SHP77 treated with DMSO at 0.1 percent for 48 hours (cell line): ENCODE measurements around the gene BBS2.
"Not testable (repeated sequence)": the region's sequence is repeated elsewhere in the genome, so short reads cannot be mapped to it uniquely, and the experiment has no call there.

ENCODE experiments used
- DNase-seq: peaks from one replicate; lab custom pipeline; 2025; lab: John Stamatoyannopoulos, UW

Gene BBS2

DNA sequence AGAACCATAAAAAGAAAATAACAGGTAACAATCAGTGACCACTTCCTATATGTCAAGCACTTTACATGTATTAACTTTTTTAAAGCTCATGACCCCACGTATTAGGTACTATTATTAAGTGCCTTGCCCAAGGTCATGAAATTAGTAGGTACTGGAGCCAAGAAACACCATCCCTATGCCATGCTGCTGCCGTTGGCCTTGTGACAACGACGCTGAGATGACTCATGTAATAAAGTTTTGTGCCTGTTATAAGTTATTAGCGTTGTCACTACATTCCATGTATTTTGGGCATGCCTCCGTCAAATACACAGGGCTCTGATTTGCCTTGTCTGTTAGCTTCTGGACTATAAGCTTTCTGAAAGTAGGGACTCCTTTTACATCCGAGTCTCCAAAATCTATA is 1.4 kb downstream of the BBS2 start:
- DNase-seq: no peak

DNA sequence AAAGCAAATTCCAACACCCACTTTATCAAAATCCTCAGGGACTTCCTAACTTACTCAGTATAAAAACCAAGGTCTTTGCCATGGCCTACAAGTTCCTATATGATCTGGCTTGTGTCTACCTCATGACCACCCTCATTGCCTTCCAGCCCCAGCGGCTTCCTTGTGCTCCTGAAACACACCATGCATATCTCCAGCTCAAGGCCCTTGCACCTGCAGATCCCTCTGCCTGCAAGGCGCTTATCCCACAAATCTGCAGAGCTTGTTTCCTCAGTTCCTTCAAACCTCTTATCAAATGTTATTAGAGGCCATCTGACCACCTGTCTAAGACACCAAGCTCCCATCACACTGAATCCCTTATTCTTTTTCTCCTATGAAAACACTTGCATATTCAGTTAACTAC is 2.6 kb downstream of the BBS2 start:
- no peak for DNase-seq

DNA sequence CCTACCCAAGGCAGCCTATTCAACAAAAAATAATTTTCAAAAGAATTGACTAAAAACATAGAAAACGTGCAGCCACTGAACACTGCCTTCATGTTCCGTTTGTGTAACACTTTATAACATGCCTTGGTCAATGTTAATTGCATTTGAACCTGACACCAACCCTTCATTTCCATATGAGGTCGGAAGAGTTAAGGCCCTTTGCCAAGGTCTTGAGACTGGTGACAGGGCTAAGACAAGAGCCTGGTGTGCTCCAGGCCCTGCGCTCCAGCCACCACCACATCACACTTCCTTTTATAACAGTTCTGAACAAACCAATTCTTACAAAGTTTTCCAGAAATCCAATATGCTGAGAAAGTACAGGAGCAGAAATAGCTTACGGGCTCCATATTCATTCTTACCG is 4.2 kb downstream of the BBS2 start:
- no peak for DNase-seq

DNA sequence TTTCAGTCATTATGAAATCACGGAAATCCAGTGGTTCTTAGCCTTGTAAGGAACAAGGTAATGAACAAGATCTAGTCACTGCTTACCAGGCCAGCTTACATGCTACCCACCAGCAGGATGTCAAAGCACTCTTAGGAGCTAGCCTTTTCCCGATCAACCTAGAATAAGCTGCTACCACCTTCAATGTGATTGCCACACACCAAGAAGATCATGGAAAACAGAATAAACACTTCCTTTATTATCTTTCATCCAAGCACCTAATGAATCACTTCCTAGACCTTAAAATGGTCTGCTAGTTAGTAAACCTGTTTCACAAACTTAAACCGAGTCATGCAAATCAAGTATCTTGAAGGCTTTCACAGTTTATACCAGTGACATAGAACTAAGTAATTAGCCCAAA is 5.0 kb downstream of the BBS2 start:
- DNase-seq: no peak

DNA sequence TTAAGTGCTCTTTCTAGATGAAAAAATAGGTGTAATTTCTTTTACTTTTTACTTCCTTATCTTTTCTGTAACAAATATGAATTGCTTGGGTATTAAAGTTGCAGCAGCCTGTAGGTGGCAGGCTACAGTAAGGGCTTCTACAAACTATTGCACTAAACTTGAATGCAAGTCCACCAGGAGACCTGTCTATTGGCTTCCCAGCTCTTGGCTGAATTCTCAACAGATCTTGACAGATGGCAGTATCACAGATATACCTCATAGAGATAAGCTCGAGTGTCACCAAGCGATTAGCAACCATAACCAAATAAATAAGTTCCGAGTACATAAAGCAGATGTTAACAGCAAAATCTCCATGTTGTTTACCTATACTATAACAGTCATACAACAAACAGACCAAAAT is 5.9 kb downstream of the BBS2 start:
- DNase-seq: peak; percentile 13

DNA sequence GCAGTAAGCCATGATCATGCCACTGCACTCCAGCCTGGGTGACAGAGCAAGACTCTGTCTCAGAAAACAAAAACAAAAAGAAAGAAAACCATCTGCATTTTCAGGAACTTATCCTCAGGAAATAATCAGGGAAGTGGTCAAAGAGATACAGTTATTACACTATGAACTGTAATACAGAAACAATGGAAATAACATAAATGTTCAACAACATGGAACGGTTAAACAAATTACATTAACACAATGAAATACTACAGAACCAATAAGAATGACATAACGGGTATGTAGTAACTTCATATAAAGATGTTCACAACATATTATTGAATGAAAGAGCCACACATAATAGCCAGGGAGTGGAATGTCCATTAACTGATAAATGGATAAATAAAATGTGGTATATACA is 6.7 kb downstream of the BBS2 start:
- no peak for DNase-seq

DNA sequence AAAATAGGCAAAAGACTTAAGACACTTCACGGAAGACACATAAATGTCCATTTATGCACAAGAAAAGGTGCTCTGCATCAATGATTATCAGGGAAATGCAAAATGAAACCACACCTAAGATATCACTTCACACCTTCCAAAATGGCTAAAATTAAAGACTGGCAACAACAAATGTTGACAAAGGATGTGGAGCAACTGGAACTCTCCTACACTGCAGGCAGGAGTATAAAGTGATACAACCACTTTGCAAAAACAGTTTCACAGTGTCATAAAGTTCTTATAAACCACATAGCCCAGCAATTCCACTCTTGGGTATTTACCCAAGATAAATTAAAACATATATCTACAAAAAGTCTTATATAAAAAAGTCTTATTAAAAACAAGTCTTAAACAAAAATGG is 7.8 kb downstream of the BBS2 start:
- no peak for DNase-seq

DNA sequence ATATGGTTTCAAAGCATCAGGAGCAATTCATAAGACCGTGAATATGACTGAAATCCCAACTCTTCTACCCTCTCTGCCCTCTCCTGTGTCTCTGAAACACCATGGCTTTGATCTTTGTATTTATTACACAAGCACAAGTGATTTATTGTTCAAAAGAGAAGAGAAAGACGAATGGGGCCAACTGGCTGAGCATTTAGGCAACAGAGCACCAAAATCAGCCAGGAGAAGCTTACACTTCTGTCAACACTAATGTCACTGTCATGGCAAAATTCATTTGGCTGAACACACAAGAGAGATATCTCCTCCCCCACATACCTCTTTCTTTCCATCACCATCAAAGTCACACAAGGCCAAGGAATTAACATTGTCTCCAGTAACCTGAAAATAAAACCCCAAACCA is 9.3 kb downstream of the BBS2 start:
- no peak for DNase-seq

DNA sequence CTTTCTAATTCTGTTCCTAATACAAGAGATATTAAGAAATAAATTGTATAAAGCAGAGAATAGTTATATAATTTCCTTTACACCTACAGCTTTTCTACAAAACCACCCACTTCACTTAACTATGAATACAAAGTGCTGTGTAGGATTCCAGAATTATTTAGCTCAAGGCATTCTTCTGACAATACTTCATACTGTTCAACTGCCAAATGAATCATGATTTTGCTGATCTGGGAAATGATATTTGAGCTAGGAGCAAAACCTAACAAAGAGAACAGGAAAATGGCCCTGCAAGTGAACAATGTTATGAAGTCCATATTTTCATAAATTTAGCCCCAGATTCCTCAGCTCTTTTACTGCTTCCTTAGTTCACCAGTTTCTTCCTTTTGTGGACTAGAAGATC is 12.9 kb downstream of the BBS2 start:
- no peak for DNase-seq

DNA sequence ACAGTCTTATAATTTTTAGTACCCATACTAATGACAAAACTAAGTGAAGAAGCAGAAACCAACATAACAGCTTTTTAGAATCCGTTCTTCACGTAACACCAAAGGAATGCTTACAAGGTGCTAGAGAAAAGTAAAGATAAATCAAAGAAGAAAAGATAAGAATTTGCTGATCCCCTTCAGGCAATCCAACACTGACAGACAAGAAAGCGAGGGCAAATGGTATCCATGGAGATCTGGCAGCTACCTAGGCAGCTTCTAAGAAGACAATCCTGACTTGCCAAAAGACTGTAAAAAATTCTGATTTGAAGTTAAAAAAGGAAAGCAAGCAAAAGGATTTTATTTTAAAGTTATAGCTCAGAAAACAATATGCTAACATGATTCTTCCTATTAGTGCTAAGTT is 14.6 kb downstream of the BBS2 start:
- no peak for DNase-seq

DNA sequence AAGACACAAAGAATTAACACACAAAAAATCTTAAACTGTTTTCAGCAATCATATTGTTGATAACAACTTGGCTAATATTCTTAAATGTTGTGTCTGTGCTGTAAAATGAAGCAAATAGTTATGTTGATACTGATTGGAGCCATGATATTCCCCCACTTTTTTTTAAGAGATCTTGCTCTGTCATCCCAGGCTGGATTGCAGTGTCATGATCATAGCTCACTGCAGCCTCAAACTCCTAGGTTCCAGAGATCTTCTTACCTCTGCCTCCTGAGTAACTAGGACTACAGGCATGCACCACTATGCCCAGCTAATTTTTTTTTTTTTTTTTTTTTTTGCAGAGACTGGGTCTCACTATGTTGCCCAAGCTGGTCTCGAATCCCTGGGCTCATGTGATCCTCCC is 26.0 kb downstream of the BBS2 start:
- DNase-seq: no peak

DNA sequence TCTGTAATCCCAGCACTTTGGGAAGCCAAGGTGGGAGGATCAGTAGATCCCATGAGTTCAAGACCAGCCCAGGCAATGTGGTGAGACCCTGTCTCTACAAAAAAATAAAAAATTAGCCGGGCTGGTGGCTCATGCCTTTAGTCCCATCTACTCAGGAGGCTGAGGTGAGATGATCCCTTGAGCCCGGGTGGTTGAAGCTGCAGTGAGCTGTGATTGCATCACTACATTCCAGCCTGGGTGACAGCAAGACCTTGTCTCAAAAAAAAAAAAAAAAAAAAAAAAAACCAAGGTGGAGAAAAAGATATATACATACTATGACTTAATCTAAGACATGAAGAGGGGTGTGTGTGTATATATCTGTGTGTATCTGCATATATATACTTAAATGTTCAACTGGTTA is 26.7 kb downstream of the BBS2 start:
- no peak for DNase-seq

DNA sequence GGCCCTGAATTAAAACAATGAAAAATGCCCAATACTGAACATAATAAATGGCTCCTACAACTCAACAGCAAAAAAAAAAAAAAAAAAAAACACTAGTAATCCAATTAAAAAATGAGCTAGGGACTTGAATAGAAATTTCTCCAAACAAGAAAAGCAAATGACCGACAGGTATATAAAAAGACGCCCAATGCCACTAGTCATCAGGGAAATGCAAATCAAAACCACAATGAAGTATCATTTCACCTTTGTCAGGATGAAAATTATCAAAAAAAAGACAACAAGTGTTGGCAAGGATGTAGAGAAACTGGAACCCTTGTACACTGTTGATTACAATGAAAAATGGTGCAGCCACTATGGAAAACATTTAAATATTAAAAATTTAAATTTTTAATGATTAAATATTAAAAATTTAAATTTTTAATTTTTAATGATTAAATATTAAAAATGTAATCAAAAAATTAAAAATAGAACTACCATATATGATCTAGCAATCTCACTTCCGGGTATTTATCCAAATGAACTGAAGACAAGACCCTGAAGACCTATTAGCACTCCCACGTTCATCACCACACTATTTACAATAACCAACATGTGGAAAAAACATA is 28.1 kb downstream of the BBS2 start:
- no peak for DNase-seq

DNA sequence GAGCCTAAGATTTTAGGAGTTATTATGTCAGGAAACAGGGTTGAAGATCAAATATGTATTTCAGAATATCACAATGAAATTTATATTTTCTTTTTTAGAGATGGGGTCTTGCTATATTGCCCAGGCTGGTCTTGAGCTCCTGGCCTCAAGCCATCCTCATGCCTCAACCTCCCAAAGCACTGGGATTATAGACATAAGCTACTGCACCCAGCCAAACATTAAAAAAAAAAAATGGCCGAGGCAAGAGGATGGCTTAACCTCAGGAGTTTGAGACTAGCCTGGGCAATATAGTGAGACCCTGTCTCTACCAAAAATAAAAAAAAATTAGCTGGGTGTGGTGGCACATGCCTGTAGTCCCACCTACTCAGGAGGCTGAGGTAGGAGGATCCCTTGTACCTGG is 31.0 kb downstream of the BBS2 start:
- not testable (repeated sequence) for DNase-seq

DNA sequence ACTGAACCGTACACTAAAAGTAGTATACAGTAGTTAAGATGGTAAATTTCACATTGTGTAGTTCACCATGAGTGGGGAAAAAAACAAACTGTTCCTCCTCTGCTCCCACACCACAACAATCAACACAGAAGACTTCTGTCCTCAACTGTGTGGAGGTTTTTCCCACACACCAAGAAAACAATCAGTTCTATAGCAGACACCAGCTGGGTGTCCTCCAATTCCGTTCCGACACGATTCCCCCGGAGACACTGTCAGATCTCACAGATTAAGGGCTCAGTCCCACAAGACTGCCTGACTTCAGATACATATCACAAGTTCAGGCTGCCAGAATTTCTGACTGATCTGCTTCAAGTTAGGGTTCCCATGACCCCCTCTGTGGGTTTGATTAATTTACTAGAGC is 31.8 kb downstream of the BBS2 start:
- DNase-seq: no peak

DNA sequence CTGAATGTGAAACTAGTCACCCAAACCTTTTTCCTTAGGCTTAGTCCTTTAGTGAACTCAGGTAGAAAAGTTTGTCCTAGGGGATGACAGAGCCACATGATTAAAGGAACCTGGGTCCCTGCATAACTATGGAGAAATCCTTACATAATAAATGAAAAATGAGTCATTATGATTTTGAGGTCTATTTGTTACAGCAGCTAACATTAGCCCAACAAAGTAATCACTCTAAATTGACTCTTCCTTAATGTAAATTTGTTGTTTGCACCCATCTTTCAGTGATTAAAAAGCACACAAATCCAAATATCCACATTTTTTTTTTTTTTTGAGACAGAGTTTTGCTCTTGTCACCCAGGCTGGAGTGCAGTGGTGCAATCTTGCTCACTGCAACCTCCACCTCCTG is 36.4 kb downstream of the BBS2 start:
- DNase-seq: no peak

DNA sequence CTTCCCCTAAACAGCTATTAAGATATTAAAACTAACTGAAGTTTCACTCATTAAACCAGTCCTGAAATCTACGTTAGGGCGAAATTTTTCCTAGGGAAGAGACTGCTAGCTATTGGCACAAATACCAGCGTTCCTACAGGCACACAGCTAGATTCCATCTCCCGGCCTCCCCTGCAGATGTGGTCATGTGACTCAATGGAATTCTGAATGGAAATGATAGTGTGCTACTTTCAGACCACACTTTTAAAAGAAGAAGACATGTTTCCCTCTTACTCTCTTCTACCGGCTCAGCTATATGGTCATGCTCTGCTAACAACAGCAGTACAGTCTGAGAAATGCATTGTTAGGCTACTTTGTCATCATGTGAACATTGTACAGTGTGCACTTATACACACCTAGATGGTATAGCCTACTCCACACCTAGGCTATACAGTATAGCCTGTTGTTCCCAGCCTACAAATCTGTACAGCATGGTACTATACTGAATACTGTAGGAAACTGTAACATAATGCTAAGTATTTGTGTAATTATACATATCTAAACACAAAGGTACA is 37.1 kb downstream of the BBS2 start:
- no peak for DNase-seq

DNA sequence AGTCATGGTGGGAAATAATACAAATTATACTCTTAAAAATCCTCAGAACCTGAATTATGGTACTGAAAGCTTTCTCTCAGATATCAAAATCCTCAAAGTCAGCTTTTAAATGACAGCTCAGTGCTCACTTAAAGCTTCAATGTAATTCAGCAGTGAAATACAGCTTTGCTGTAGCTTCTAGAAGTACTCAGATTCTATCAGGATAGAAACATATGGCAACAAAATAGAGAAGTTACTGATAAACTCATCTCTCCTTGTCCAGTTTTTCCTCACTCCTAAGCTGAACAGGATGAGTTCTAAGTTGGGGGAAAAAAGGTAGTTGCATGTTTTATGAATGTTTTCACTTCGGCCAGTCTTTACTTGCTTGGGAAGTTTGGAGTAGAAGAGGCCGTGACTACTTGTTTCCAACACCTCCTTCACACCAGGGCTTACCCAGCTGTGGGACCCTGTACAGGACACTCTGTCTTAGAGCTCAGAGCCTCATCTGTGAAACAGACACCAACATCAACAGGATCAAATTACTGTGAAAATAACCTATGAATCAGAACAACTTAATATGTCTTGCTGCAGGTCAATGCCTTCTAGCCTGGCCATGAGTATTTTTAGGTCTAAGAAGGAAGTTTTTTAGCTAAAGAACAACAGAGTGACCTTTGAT is 38.2 kb downstream of the BBS2 start:
- no peak for DNase-seq

DNA sequence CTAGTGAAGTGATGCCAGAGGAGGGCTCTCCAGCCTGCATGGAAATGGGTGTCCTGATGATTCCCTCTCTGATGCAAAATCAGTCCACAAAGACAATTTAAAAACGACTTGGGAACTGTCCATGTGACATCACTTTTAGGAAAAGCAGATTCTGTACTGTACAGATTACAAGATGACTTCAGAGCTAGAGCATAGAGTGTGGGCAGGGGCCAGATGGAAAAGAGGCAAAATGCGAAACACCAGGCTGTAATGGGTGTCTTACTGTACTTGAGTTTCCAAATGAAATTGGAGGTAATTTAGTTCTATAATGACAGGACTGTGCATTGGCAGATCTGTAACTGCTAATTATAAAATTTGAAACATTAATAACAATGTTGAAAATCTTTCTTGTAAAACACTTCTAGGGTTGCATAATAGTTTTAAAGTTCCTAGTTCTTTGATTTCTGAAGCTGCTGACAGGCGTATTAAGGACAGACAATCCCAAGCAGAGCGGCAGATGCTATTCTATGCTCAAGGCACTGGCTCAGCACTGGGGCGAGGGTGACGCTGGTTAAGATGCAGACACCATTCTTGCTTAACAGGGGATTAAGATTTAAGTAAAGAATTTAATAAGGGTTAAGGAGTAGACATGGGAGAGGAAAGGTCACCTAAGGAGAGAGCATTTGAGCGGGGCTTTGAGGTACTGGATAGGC is 38.9 kb downstream of the BBS2 start:
- no peak for DNase-seq

DNA sequence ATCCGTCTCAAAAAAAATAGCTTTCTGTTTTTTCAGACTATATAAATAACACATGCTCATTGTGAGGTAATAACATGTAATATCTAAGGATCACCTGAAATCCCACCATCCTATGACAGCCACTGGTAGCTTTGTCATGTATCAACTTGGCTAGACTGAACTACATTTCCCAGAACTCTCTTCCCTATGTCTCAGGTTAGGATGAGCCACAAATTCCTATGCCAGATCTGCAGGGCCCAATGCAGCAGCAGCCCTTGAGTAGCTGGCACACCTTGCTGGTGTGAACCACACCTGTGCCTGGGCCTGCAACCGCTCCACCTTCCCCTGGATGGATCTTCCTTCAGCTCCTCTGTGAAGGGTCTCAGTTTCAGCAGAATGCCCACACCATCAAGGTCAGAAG is 40.4 kb downstream of the BBS2 start:
- DNase-seq: no peak

DNA sequence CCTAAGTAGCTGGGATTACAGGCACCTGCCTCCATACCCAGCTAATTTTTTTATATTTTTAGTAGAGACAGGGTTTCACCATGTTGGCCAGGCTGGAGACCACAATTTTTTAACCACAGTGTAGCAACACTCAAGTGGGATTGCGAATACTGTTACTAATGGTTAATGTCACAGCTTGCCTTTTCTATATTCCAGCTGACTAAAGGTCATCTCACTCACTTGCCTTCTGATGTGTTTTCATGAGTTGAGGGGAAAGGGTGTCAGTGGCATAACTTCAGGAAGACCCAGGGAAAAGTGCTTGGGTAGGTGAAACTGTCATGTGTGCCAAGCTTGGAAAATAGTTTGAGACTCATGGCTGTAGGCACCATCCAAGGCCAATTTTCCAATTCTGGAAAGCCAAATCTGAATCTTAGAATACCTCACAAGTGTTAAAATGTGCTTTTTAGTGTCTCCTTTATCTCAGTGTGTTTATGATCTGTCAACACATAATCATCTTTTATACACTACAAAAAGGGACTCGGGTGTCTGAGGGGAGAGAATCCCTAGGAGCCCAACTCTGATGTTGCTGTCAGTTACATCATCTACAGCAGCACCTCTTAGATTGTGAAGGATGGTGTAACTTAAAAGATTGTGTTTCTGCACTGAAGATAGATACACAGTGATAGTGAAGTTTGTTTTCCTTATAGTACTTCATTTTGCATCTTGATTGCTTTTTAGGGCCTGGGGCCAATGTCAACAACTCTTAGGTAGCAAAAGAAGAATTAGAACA is 41.4 kb downstream of the BBS2 start:
- DNase-seq: no peak

DNA sequence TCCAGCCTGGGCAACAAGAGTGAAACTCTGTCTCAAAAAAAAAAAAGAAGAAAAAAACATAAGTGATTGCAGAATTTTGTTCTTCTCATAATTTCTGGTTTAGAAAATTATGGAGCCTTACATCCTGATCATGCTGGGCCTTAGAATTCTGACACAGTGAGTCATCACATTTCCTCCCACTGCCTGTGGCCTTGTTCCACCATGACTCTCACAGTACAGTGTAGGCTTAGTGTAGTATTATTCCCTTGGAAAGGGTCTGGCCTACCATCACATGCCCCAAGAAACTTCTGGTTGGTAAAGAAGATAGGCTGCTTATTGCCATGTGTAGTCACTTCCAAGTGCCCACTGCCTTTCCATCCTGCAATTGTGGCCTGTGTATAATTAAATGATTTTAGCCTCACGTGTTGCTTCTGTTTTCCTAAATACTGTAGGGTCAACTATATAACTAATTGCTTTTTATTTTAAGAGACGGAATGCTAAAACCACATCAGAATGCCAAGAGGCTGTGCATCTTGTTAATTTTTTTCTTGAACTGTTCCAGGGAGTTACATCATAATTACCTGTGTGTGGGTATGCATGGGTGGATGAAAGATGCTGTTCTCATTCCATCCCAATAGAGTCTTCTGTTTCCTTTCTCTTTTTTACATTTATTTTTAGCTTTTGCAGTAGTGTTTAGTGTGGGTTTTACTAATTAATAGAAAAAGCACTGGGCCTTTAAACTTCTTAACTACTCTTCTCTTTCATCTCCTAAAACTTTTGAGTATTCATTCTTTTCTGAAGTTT is 42.5 kb downstream of the BBS2 start:
- DNase-seq: no peak
